ENCODE measurements around the gene PXN.

PXN gene

GRCh38 chr12:120265473-120266179 is at the start of gene PXN:
TSS of gene PXN (minus strand) at chr12:120265730. CDS start at chr12:120265629, 101 bp downstream.
- peak; percentile 90 for DNase-seq

- no peak for DNase-seq
Observed at GRCh38 chr12:120314220-120314619, 48.7 kb upstream of the PXN start.

- peak; percentile 93 for DNase-seq
Observed at GRCh38 chr12:120301962-120302815, 36.7 kb upstream of the PXN start, which contains the start of gene SIRT4. TSS of gene SIRT4 (plus strand) at chr12:120302321. CDS start at chr12:120303562, 1,241 bp downstream.

GRCh38 chr12:120292661-120293531 is 27.4 kb upstream of the PXN start, which contains the start of gene RNU4-1:
TSS of gene RNU4-1 (minus strand) at chr12:120293237.
- DNase-seq: peak; percentile 86

GRCh38 chr12:120292411-120292660 is 26.8 kb upstream of the PXN start:
- DNase-seq: peak; percentile 53

- peak; percentile 63 for DNase-seq
Observed at GRCh38 chr12:120290609-120291305, 25.2 kb upstream of the PXN start.

GRCh38 chr12:120287491-120287890 is 22.0 kb upstream of the PXN start:
- DNase-seq: no peak

GRCh38 chr12:120286768-120287490 is 21.4 kb upstream of the PXN start:
- DNase-seq: no peak

GRCh38 chr12:120284381-120284780 is 18.9 kb upstream of the PXN start:
- no peak for DNase-seq

GRCh38 chr12:120283318-120283717 is 17.8 kb upstream of the PXN start:
- DNase-seq: no peak

- DNase-seq: no peak
Observed at GRCh38 chr12:120278137-120279069, 12.9 kb upstream of the PXN start.

GRCh38 chr12:120276734-120277133 is 11.2 kb upstream of the PXN start:
- DNase-seq: no peak

GRCh38 chr12:120267736-120268135 is 2.2 kb upstream of the PXN start:
- no peak for DNase-seq

- no peak for DNase-seq
Observed at GRCh38 chr12:120266180-120266870, 795 bp upstream of the PXN start.

GRCh38 chr12:120264904-120265472 is 542 bp downstream of the PXN start:
- DNase-seq: peak; percentile 15

- no peak for DNase-seq
Observed at GRCh38 chr12:120264086-120264903, 1.2 kb downstream of the PXN start.

GRCh38 chr12:120263748-120264085 is 1.8 kb downstream of the PXN start:
- no peak for DNase-seq

- DNase-seq: no peak
Observed at GRCh38 chr12:120262852-120263747, 2.4 kb downstream of the PXN start.
